HepG2 (cell line): ENCODE measurements around the gene SNHG17. TPM values are rescaled to one million over a fixed set of nuclear protein-coding genes. Genes with fewer than 3 reads are reported as not detected.

Experiments
- ATM ChIP-seq: fragments of 450-650 bp; IDR thresholded peaks from 2 replicates; pipeline ENCODE4 v1.7.1; 2017; ENCODE audit warnings: mild to moderate bottlenecking, borderline replicate concordance
- CC2D1A ChIP-seq: sonication (generic); formaldehyde crosslinking; IDR thresholded peaks from 2 replicates; pipeline ENCODE4 v1.8.1; 2023; ENCODE audit warnings: mild to moderate bottlenecking, missing genetic modification reagents
- CENPT ChIP-seq: sonication (generic); formaldehyde crosslinking; IDR thresholded peaks from 2 replicates; pipeline ENCODE4 v1.8.0; 2022; ENCODE audit warnings: low read depth, mild to moderate bottlenecking, moderate library complexity, missing genetic modification reagents
- HDAC6 ChIP-seq: fragments of 200-600 bp; sonication (generic); IDR thresholded peaks from 2 replicates; pipeline ENCODE4 v1.7.0; 2017; ENCODE audit warnings: mild to moderate bottlenecking, antibody characterized with exemption, low read length, low read depth
- HOXD1 ChIP-seq: sonication (generic); formaldehyde crosslinking; IDR thresholded peaks from 2 replicates; pipeline ENCODE4 v1.5.0; 2020; ENCODE audit warnings: missing genetic modification reagents
- KLF15 ChIP-seq: sonication (generic); formaldehyde crosslinking; IDR thresholded peaks from 2 replicates; pipeline ENCODE4 v1.8.1; 2023; ENCODE audit warnings: borderline replicate concordance, mild to moderate bottlenecking, inconsistent platforms, missing genetic modification reagents, mixed read lengths
- MBNL3 ChIP-seq: fragments of 250-450 bp; sonication (Bioruptor Pico); conservative IDR thresholded peaks from 2 replicates; pipeline ENCODE4 v1.8.0; 2022; ENCODE audit warnings: mild to moderate bottlenecking, inconsistent platforms
- MIXL1 ChIP-seq: IDR thresholded peaks from 2 replicates; pipeline ENCODE4 v1.6.1; 2016
- MXI1 ChIP-seq: IDR thresholded peaks from 3 replicates; pipeline ENCODE4 v1.6.1; 2012; ENCODE audit warnings: low read depth, low read length, inconsistent platforms, borderline replicate concordance
- NFAT5 ChIP-seq: sonication (generic); formaldehyde crosslinking; IDR thresholded peaks from 2 replicates; pipeline ENCODE4 v1.4.0; 2020; ENCODE audit warnings: missing genetic modification reagents
- ZMAT3 ChIP-seq: sonication (generic); formaldehyde crosslinking; conservative IDR thresholded peaks from 2 replicates; pipeline ENCODE4 v1.7.0; 2021; ENCODE audit warnings: missing genetic modification reagents
- ZNF251 ChIP-seq: sonication (generic); formaldehyde crosslinking; IDR thresholded peaks from 2 replicates; pipeline ENCODE4 v1.9.0; 2021; ENCODE audit warnings: mild to moderate bottlenecking, missing genetic modification reagents
- ZNF343 ChIP-seq: sonication (generic); formaldehyde crosslinking; IDR thresholded peaks from 2 replicates; pipeline ENCODE4 v1.4.0; 2020; ENCODE audit warnings: mild to moderate bottlenecking, missing genetic modification reagents
- ZNF619 ChIP-seq: sonication (generic); formaldehyde crosslinking; IDR thresholded peaks from 2 replicates; pipeline ENCODE4 v1.4.0; 2020; ENCODE audit warnings: mild to moderate bottlenecking, missing genetic modification reagents
- ZNF720 ChIP-seq: sonication (generic); formaldehyde crosslinking; IDR thresholded peaks from 2 replicates; pipeline ENCODE4 v1.4.0; 2020; ENCODE audit warnings: missing genetic modification reagents
- ZNF773 ChIP-seq: sonication (generic); formaldehyde crosslinking; IDR thresholded peaks from 2 replicates; pipeline ENCODE4 v1.4.0; 2020; ENCODE audit warnings: missing genetic modification reagents, borderline replicate concordance
- polyA plus RNA-seq, 8 experiments: library from polyadenylated mRNA; depleted of rRNA in 3 of 8; stranded (reverse) in 7 of 8; unstranded in 1 of 8; fragments of >200 nt; fragmentation: Illumina TruSeq in 4 of 8; extraction: Trizol in 4 of 8; gene quantifications; 2 replicates each; pipeline versions ENCODE4 v1.2.1 to v1.2.3, GENCODE V29; 2011 to 2016; ENCODE audit warnings: low read depth in 4 of 8, missing spikeins in 1 of 8, mixed read lengths in 1 of 8; ENCODE audit not compliant: insufficient read depth in 1 of 8
- total RNA-seq, 5 experiments: library from RNA; depleted of rRNA; stranded (reverse); fragments of >200 nt; fragmentation: Illumina TruSeq; extraction: Trizol; gene quantifications; 2 replicates each; pipeline ENCODE4 v1.2.3, GENCODE V29; 2016; ENCODE audit warnings: low read depth in 1 of 5
- TF ChIP-seq, protein P1 (sequence below): IDR thresholded peaks from 2 replicates; pipeline ENCODE4 v1.6.1; 2016; ENCODE audit warnings: low read depth, missing genetic modification reagents, missing compliant biosample characterization
- TF ChIP-seq, protein P2 (sequence below): sonication (generic); formaldehyde crosslinking; IDR thresholded peaks from 2 replicates; pipeline ENCODE4 v1.4.0; 2020; ENCODE audit warnings: missing genetic modification reagents

The SNHG17 gene
- total and polyA plus RNA-seq, 2 of the 13 experiments (the other 11 are each of a cell fraction or from before 2014, with no cell fraction given) = 26.2 to 41.2 TPM

GRCh38 chr20:38471987-38472512, 36.9 kb upstream of the SNHG17 start (continued):
- TF ChIP-seq, protein P1, sequence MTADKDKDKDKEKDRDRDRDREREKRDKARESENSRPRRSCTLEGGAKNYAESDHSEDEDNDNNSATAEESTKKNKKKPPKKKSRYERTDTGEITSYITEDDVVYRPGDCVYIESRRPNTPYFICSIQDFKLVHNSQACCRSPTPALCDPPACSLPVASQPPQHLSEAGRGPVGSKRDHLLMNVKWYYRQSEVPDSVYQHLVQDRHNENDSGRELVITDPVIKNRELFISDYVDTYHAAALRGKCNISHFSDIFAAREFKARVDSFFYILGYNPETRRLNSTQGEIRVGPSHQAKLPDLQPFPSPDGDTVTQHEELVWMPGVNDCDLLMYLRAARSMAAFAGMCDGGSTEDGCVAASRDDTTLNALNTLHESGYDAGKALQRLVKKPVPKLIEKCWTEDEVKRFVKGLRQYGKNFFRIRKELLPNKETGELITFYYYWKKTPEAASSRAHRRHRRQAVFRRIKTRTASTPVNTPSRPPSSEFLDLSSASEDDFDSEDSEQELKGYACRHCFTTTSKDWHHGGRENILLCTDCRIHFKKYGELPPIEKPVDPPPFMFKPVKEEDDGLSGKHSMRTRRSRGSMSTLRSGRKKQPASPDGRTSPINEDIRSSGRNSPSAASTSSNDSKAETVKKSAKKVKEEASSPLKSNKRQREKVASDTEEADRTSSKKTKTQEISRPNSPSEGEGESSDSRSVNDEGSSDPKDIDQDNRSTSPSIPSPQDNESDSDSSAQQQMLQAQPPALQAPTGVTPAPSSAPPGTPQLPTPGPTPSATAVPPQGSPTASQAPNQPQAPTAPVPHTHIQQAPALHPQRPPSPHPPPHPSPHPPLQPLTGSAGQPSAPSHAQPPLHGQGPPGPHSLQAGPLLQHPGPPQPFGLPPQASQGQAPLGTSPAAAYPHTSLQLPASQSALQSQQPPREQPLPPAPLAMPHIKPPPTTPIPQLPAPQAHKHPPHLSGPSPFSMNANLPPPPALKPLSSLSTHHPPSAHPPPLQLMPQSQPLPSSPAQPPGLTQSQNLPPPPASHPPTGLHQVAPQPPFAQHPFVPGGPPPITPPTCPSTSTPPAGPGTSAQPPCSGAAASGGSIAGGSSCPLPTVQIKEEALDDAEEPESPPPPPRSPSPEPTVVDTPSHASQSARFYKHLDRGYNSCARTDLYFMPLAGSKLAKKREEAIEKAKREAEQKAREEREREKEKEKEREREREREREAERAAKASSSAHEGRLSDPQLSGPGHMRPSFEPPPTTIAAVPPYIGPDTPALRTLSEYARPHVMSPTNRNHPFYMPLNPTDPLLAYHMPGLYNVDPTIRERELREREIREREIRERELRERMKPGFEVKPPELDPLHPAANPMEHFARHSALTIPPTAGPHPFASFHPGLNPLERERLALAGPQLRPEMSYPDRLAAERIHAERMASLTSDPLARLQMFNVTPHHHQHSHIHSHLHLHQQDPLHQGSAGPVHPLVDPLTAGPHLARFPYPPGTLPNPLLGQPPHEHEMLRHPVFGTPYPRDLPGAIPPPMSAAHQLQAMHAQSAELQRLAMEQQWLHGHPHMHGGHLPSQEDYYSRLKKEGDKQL (CRISPR knock-in tag) = no peak
- TF ChIP-seq ATM = no peak
- TF ChIP-seq ZNF720 (CRISPR knock-in tag) = no peak
- TF ChIP-seq NFAT5 (CRISPR knock-in tag) = no peak
- TF ChIP-seq, protein P2, sequence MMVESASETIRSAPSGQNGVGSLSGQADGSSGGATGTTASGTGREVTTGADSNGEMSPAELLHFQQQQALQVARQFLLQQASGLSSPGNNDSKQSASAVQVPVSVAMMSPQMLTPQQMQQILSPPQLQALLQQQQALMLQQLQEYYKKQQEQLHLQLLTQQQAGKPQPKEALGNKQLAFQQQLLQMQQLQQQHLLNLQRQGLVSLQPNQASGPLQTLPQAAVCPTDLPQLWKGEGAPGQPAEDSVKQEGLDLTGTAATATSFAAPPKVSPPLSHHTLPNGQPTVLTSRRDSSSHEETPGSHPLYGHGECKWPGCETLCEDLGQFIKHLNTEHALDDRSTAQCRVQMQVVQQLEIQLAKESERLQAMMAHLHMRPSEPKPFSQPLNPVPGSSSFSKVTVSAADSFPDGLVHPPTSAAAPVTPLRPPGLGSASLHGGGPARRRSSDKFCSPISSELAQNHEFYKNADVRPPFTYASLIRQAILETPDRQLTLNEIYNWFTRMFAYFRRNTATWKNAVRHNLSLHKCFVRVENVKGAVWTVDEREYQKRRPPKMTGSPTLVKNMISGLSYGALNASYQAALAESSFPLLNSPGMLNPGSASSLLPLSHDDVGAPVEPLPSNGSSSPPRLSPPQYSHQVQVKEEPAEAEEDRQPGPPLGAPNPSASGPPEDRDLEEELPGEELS (CRISPR knock-in tag) = no peak
- peak; percentile 59; the same call in 1 of the 2 replicates for TF ChIP-seq ZNF251 (CRISPR knock-in tag)
- TF ChIP-seq ZMAT3 (CRISPR knock-in tag) = no peak; the same call in 1 of the 2 replicates
- 0 out of 2 replicates have a peak, but pooled peaks have one; percentile 17 for TF ChIP-seq KLF15
- TF ChIP-seq HDAC6 = no peak
- TF ChIP-seq ZNF619 (CRISPR knock-in tag) = peak; percentile 71; the same call in 1 of the 2 replicates
- TF ChIP-seq CENPT (CRISPR knock-in tag) = 0 out of 2 replicates have a peak, but pooled peaks have one; percentile 9
- no peak for TF ChIP-seq MBNL3 (CRISPR knock-in tag)
- no peak for TF ChIP-seq HOXD1 (CRISPR knock-in tag)
- no peak for TF ChIP-seq MXI1
- TF ChIP-seq MIXL1 (CRISPR knock-in tag) = no peak
- TF ChIP-seq CC2D1A (CRISPR knock-in tag) = peak; percentile 36; the same call in 1 of the 2 replicates
- no peak for TF ChIP-seq ZNF773 (CRISPR knock-in tag)
- no peak for TF ChIP-seq ZNF343 (CRISPR knock-in tag)
